Endothelial cell of umbilical vein (primary cell): ENCODE results near the gene TUT7.

ENCODE experiments used
- CTCF ChIP-seq, 2 donors: IDR thresholded peaks; 1 replicate in 1 of 2; 2 replicates in 1 of 2; pipeline ENCODE4 v1.5.1; 2011; ENCODE audit warnings: low read length in 2 of 2, mild to moderate bottlenecking in 2 of 2, moderate library complexity in 2 of 2, control low read depth in 1 of 2, inconsistent platforms in 1 of 2, low read depth in 1 of 2; ENCODE audit not compliant: insufficient read depth in 1 of 2; ENCODE audit errors: extremely low read depth in 1 of 2
- EZH2 ChIP-seq: IDR thresholded peaks from 2 replicates; pipeline ENCODE4 v1.6.1; 2012; ENCODE audit warnings: borderline replicate concordance, low read depth, mild to moderate bottlenecking, moderate library complexity, low read length, inconsistent platforms; ENCODE audit not compliant: severe bottlenecking
- JUN ChIP-seq: IDR thresholded peaks from 2 replicates; pipeline ENCODE4 v1.6.1; 2011; ENCODE audit warnings: borderline replicate concordance, low read depth; ENCODE audit not compliant: insufficient read length, insufficient read depth
- POLR2A ChIP-seq: IDR thresholded peaks from 2 replicates; pipeline ENCODE4 v1.6.1; 2012; ENCODE audit warnings: low read depth, mild to moderate bottlenecking, control low read depth, low read length

GRCh38 chr9:86337469-86338108 is 16.6 kb downstream of the TUT7 start:
- TF ChIP-seq CTCF (IDR thresholded peaks at IDR 0.05; ENCODE audit: extremely low read depth in 1 of 2, insufficient read depth in 1 of 2, low read depth in 1 of 2, low read length in 2 of 2) (no peak), POLR2A (no peak), EZH2 (no peak), JUN (no peak)
